ENCODE data around the gene PROK1.

DNA sequence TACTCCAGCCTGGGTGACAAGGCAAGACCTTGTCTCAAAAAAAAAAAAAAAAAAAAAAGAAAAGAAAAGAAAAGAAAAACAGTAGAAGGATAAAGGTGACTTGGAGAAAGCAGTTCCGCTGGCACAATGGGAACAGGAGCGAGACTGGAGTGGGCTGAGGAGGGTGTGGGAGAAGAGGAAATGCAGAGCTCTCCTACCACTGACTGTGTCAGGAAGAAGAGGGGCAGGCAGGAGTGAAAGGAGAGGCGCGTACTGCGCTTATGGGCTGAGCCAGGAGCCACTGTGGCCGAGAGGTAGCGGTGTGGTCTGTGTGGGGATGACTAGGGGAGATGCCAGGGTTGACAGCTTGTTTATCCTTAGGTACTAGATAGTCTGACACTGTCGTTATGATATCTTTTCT is 6.4 kb upstream of the PROK1 start:
- TF ChIP-seq, protein P1, sequence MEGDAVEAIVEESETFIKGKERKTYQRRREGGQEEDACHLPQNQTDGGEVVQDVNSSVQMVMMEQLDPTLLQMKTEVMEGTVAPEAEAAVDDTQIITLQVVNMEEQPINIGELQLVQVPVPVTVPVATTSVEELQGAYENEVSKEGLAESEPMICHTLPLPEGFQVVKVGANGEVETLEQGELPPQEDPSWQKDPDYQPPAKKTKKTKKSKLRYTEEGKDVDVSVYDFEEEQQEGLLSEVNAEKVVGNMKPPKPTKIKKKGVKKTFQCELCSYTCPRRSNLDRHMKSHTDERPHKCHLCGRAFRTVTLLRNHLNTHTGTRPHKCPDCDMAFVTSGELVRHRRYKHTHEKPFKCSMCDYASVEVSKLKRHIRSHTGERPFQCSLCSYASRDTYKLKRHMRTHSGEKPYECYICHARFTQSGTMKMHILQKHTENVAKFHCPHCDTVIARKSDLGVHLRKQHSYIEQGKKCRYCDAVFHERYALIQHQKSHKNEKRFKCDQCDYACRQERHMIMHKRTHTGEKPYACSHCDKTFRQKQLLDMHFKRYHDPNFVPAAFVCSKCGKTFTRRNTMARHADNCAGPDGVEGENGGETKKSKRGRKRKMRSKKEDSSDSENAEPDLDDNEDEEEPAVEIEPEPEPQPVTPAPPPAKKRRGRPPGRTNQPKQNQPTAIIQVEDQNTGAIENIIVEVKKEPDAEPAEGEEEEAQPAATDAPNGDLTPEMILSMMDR (IDR thresholded peaks at IDR 0.05; ENCODE audit: low read depth, low read length), result no peak
- TF ChIP-seq, protein P2, sequence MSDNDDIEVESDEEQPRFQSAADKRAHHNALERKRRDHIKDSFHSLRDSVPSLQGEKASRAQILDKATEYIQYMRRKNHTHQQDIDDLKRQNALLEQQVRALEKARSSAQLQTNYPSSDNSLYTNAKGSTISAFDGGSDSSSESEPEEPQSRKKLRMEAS (IDR thresholded peaks at IDR 0.05; ENCODE audit: low read depth, low read length), result no peak
- TF ChIP-seq POLR2A (IDR thresholded peaks at IDR 0.05; ENCODE audit: extremely low read depth, insufficient read length) (no peak), MYC (IDR thresholded peaks at IDR 0.05; ENCODE audit: low read depth, low read length) (no peak)
